CD4-positive, alpha-beta T cell treated with Interleukin-17A for 1 hour (primary cell): Measurements from ENCODE around the gene GRK5.
A peak's percentile ranks its signal among the peaks of the same experiment; 100 is the strongest.

Experiments
- DNase-seq: peaks from one replicate; pipeline ENCODE4 v3.0.0-alpha.2; 2020

GRK5 gene

DNA sequence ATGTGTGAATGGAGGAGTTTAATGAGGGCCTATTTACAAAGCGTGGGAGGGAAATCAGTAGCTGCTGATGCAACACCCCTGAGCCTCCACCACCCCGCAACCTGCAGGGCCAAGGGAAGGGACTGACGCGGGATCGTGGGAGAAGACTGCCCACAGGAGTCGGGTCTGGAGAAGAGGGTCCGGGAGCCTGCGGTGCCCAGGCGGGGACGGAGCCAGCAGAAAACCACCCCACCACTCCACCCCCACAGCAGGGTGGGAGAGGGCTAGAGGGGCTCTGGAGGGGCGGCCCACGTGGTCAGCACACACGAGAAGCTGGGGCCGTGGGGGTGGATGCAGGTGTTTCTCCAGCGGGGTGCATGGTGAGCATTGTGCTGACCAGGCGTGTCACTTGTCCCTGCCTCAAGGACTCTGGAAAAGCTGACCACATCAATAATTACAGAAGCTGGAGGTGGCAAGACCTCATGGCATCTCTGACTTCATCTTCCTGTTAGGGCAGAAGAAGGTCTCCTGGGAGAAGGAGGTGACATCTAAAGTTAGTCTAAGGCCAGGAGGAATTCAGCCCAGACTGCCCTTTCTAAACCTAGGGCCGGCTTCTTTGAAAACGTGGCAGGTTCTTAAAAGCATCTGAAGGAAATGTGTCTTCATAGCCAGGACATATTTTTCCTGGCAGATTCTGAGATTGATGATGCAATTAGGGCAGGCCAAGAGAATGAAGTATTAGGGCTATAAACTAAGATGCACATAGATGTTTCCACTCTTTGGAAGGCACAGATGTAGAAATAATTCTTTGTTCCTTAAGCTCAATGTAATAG lies 184.3 kb downstream of the GRK5 start:
- DNase-seq = no peak

DNA sequence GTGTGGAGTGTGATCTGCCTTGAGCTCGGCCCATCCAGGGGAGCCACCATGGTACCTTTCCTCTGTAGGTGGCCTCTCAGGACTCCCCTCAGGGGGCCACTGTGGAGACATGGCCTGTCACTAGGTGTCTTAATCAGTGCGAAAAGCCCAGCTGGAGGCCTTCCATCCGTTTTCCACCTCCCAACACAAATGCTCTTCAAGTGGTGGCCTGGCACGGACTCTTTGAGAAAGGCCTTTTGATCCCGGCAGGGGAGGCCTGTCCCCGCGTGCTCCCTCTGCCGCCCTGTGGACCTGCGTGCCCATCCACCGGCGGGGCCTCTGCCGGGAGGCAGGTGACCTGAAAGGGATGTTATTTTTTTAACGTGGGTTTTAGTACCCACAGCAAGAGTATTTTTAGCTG lies 185.6 kb downstream of the GRK5 start:
- no peak for DNase-seq

- DNase-seq = no peak
Measured at GRCh38 chr10:119393421-119393820, 186.1 kb downstream of the GRK5 start.

DNA sequence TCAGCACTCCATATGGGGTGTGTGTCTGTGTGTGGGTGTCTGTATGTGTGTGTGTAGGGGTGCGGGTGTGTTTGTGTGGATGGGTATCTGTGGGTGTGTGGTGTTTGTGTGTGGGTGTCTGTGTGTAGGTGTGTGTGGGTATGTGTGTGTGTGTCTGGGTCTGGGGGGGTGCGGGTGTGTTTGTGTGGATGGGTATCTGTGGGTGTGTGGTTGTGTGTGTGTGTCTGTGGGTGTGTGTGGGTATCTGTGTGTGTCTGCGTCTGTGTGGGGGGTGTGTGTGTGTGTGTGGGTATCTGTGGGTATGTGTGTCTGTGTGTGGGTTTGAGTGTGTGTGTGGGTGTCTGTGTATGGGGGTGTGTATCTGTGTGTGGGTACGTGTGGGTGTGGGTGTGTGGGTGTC lies 186.5 kb downstream of the GRK5 start:
- no peak for DNase-seq

- no peak for DNase-seq
Measured at GRCh38 chr10:119394657-119395279, 187.4 kb downstream of the GRK5 start.

DNA sequence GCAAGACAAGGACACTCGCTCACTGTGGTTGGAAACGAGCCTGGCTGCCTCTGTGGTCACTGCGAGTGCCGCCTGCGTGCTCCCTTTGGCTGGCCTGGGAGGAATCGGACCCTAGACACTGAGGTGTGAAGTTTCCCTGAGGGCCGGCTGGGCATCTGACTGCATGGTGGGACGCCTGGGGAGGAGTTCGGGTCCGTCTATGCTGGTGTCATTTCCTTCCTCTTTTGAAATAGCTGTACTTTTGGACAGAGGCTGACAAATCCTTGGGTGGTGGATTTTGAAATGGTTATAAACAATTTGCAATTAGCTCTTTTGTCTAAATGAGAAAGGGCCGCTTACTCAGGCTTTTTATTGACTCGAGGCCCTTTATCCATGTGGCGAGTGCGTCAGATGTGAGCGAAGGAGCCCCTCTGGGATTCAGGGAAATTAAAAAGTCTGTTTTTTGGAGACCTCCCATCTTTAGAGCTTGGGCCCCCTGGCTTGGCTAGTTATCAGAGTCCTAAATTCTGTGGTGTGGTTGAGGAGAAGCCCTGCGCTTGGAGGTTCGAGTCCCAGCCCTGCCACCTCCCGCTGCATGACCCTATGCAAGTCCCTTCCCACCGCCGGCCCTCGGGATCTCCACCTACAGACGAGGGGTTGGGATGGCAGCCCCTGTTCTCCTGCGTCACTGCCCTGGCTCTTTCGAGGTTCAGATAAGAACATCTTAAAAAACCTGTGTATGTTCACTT lies 188.1 kb downstream of the GRK5 start:
- peak; percentile 17 for DNase-seq

- DNase-seq = no peak
Measured at GRCh38 chr10:119396008-119396708, 188.8 kb downstream of the GRK5 start.

- DNase-seq = no peak
Measured at GRCh38 chr10:119396709-119397071, 189.3 kb downstream of the GRK5 start.

- DNase-seq = no peak
Measured at GRCh38 chr10:119397416-119397815, 190.0 kb downstream of the GRK5 start.

DNA sequence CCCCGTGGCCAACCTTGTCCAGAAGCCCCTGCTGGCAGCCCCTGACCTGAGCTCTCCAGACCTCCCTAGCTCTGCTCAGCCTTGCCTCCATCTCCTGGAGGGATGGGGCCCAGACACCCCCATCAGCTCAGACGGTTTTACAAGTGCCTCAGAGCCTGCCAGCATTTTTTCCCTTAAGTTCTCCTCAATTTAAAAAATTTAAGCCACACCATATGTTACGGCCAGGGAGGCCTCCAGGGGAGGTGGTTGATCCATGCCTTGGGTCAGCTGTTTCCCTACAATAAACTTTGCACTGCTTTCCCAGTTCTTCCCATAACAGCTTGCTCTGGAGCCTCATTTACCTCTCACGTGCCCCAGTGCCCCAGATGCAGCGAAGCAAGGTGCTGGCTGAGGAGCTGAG lies 191.6 kb downstream of the GRK5 start:
- no peak for DNase-seq

DNA sequence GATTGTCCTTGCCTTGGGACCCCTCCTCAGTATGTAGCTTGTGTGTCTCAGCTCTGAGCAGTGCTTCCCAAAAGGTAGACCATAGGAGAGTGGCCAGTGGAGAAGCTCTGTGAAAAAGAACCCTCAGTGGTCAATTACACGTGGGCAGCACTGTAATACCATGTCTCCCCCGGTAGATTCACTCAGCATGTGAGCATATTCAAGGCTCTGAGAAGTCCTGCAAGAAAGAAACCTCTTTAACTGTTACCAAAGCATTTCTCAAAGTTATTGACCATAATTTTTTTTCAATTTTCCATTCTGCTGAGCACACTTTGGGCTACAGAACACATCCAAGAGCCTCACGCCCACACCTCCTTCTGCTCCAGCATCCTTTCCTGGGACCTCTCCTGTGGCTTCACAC lies 192.1 kb downstream of the GRK5 start:
- DNase-seq = no peak

DNA sequence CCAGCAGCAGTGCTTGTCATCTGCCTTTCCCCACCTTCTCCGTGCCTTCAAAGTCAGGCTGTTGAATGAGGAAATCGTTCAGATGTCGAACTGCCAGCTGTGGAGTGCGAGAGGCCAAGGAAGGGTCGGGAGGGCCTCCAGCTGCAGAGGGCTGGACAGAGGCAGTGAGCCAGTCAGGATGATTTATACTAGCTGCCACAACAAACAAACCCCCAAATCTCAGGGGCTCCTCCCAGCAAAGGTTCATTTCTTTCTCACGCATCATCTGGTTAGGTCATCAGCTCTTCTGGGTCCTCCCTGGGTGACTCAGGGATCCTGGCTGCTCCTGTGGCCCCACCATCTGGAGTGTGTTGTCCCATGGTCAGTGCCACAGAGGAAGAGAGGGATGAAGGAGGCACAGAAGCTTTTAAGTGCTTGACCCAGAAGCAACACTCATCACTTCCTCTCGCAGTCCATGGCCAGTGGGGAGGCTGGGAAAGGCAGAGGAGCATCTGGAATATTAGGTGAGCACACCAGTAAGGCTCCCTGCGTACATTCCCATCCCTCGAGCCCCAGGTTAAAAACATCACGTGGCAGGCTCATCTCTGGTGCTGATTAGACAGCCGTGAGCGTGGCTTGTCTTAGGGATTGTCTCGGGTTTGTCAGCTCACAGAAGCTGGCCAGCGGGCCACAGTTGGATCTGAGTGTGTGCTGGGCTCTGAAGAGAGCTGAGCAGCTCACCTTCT lies 194.5 kb downstream of the GRK5 start:
- DNase-seq = no peak

GRCh38 chr10:119403921-119404320 lies 196.6 kb downstream of the GRK5 start:
- no peak for DNase-seq

DNA sequence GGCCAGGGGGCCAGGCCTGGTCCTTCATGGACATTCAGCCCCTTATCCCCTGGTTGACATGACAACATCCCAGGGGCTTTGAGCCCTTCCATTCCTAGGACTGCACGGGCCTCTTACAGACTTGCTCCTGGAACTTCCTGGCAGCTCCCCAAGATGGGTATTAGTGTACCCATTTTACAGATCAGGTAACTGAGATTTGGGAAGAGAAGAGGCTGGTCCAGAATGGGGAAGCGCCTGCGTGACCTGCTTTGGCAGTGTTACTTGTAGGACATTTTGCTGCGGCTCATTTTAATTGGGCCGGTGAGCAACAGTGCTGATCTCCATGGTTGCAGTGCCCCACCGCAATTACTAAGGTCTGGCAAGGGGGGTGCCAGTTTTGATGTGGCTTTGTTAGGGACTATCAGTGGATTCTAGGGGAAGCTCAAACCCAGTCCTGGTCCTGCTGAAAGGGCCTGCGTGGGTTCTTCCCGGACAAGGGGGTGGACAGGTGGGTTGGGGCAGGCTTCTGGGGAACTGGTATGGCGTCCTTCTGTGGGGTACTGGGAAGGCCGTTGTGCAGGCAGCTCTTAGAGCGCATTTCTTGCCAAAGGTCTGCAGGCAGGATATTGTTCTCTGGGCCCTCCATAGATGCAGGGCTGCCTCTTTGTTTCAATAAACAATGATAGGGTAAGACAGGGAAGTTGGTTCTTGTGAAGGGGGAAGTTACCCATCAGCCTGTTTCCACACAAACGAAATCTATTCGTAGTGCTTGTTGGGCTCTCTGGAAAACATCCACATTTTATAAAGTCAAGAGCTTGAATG lies 197.5 kb downstream of the GRK5 start:
- no peak for DNase-seq

GRCh38 chr10:119405520-119405807 lies 198.1 kb downstream of the GRK5 start:
- DNase-seq = no peak

DNA sequence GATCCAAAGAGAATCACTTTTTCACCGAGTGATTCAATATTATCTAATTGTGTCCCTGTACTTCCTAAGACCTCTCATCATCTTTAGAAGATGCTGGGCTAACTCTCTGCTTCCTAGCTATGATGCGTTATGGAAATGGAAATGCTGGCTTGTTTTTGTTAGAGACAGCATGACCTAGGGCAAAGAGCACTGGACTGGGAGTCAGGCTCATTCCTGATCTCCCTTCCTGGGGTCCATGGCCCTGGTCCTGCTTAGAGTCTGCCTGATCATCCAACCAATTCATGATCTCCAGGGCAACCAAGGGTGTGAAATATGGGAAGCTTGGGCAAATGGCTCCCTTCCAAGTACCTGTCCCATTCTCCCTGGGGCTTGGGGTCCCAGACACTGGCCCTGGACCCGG lies 198.8 kb downstream of the GRK5 start:
- no peak for DNase-seq

DNA sequence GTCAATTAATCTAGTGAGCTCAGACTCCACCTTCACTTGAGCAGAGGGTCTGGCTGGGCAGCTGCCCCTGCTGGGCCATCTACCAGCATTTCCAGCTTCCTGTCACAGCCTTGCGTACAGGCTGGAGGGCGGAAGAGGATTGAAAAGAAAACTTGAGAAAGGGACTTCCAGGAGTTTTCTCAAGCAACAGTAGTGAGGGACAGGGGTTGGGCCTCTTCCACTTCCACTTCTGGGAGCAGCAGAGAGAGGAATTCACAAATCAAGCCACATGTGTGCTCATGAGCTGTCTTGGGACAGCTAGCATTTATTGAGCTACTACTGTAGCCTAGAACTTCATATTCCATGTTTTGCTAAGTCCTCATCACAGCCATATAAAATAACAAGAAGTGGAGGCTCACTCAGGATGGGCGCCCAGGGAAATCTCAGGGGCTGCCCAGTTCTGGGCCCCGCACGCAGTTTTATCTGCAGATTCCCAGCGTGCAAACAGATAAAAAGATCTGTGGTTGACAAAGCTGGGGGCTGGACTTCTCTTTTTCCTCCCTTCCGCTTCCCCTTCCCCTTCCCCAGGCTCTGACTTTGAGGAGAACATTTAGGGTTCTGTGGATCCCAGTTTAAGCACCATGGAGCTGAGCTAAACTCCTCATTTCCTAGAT lies 199.4 kb downstream of the GRK5 start:
- no peak for DNase-seq

DNA sequence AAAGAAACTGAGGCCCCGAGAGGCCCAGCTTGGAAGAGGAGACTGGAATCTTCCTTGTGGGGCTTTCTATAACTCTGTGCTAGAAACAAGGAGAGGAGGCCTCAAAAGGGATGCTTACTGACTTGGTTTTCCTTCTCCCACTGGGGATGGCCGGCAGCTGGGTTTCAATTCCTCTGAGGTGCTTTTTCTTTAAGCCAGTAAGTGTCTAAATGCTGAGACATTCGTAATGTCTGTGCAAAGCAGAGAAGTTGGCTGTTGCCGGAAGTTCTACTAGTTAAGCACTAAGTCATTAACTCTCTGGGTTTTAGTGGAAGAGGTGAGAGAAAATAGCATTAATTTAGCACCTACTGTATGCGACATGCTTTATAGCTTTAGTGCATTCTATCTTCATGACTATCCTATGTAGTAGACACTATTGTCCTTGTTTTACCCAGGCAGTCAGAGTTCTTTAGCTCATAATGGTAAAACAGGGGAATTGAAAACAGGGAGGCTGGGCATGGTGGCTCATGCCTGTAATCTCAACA lies 199.9 kb downstream of the GRK5 start:
- DNase-seq = no peak

DNA sequence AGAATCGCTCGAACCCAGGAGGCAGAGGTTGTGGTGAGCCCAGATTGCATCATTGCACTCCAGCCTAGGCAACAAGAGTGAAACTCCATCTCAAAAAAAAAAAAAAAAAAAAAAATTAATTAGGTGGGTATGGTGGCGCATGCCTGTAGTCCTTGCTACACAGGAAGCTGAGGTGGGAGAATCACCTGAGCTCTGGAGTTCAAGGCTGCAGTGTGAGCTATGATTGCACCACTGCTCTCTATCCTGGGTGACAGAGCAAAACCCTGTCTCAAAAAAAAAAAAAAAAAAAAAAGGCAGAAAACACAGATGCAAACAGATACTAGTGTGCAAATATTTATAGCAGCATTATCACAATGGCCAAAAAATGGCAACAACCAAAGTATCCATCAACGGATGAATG lies 200.7 kb downstream of the GRK5 start:
- no peak for DNase-seq

DNA sequence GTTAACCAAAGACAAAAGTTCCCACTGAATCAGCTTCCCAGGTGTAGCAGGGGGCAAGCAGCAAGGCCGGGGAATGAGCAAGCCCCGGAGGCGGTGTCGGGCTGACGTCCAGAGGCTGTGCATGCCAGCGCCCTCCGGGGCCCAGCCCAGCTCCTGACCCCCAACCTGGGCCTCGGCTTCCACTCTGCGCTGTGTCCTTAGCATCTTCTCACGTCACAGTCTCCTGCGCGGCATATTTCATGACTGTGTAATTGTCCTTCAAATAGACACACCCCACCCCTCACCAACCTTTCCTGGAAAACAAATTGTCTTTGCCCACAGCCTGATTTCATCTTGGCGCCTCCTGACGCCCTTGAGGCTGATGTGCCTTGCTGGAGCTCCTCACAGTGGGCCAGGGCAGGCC lies 201.6 kb downstream of the GRK5 start:
- DNase-seq = no peak

DNA sequence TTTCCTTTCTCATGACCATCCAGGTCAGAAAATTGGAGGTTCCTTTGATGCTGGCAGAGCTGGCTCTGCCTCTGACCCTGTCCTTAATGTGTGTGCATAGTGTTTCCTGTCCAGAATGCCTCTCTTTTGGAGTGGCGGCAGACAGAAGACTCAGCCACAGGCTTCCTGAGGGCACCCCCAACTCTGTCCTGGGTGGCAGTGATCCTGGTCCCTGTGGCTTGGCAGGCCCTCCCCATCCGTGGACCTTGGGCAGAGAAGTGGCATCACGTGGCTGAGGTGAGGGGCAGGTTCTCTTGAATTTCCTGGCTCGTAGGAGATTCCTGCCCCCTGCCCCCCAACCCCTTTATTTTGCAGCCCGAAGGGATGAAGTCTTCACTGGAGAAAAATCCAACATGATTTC lies 202.0 kb downstream of the GRK5 start:
- DNase-seq = no peak
